ENCODE results near the gene PRKN.

The PRKN gene

GRCh38 chr6:162711376-162711775, 16.2 kb downstream of the PRKN start:
- 70% methylated on average over 4 of the region's 4 CpGs for WGBS

GRCh38 chr6:162710936-162711335, 16.6 kb downstream of the PRKN start:
- no peak overlapping the region for H3K4me3 ChIP-seq (ENCODE audit: low read length)
- H3K36me3 ChIP-seq (ENCODE audit: insufficient read depth, low read length), result no peaks in the 10 kb centered on the region
- no peaks in the 10 kb centered on the region; the same call in 1 of the 2 replicates for H3K9me3 ChIP-seq (ENCODE audit: insufficient read depth, low read depth, low read length)
- 96% methylated on average over 2 of the region's 2 CpGs for WGBS
- H3K9ac ChIP-seq (ENCODE audit: low read depth, low read length), result no peak overlapping the region
- H3K4me1 ChIP-seq (ENCODE audit: insufficient read depth, low read length), result peaks cover 11% of the 10 kb centered on the region
- no peaks in the 10 kb centered on the region for H3K27me3 ChIP-seq (ENCODE audit: insufficient read depth, low read length)
- no peak overlapping the region for H3K27ac ChIP-seq (ENCODE audit: low read depth, low read length)

More at GRCh38 chr6:162711376-162711775, 16.2 kb downstream of the PRKN start:
- H3K4me3 ChIP-seq (ENCODE audit: low read length), result no peak overlapping the region
- no peak overlapping the region for H3K27ac ChIP-seq (ENCODE audit: low read depth, low read length)
- no peaks in the 10 kb centered on the region for H3K36me3 ChIP-seq (ENCODE audit: insufficient read depth, low read length)
- no peaks in the 10 kb centered on the region; the same call in 1 of the 2 replicates for H3K9me3 ChIP-seq (ENCODE audit: insufficient read depth, low read depth, low read length)
- no peak overlapping the region for H3K9ac ChIP-seq (ENCODE audit: low read depth, low read length)
- H3K4me1 ChIP-seq (ENCODE audit: insufficient read depth, low read length), result peaks cover 11% of the 10 kb centered on the region
- no peaks in the 10 kb centered on the region for H3K27me3 ChIP-seq (ENCODE audit: insufficient read depth, low read length)

- no peak overlapping the region for H3K27ac ChIP-seq (ENCODE audit: low read depth, low read length)
- whole genome bisulfite sequencing, result 87% methylated on average over 1 of the region's 1 CpG
- H3K27me3 ChIP-seq (ENCODE audit: insufficient read depth, low read length), result no peaks in the 10 kb centered on the region
- H3K36me3 ChIP-seq (ENCODE audit: insufficient read depth, low read length), result no peaks in the 10 kb centered on the region
- H3K9ac ChIP-seq (ENCODE audit: low read depth, low read length), result no peak overlapping the region
- no peaks in the 10 kb centered on the region; the same call in 1 of the 2 replicates for H3K9me3 ChIP-seq (ENCODE audit: insufficient read depth, low read depth, low read length)
- peaks cover 11% of the 10 kb centered on the region for H3K4me1 ChIP-seq (ENCODE audit: insufficient read depth, low read length)
- H3K4me3 ChIP-seq (ENCODE audit: low read length), result no peak overlapping the region
These were observed 17.1 kb downstream of the PRKN start for GRCh38 chr6:162710419-162710818.

GRCh38 chr6:162709431-162709830, 18.1 kb downstream of the PRKN start:
- no peak overlapping the region for H3K27ac ChIP-seq (ENCODE audit: low read depth, low read length)
- WGBS, result 95% methylated on average over 4 of the region's 4 CpGs
- no peak overlapping the region for H3K9ac ChIP-seq (ENCODE audit: low read depth, low read length)
- peaks cover 7% of the 10 kb centered on the region for H3K4me1 ChIP-seq (ENCODE audit: insufficient read depth, low read length)
- H3K4me3 ChIP-seq (ENCODE audit: low read length), result no peak overlapping the region
- H3K36me3 ChIP-seq (ENCODE audit: insufficient read depth, low read length), result no peaks in the 10 kb centered on the region
- no peaks in the 10 kb centered on the region for H3K27me3 ChIP-seq (ENCODE audit: insufficient read depth, low read length)
- H3K9me3 ChIP-seq (ENCODE audit: insufficient read depth, low read depth, low read length), result no peaks in the 10 kb centered on the region; the same call in 1 of the 2 replicates

- H3K4me1 ChIP-seq (ENCODE audit: insufficient read depth, low read length), result peaks cover 3% of the 10 kb centered on the region
- no peaks in the 10 kb centered on the region for H3K36me3 ChIP-seq (ENCODE audit: insufficient read depth, low read length)
- H3K27me3 ChIP-seq (ENCODE audit: insufficient read depth, low read length), result no peaks in the 10 kb centered on the region
- WGBS, result 97% methylated on average over 5 of the region's 6 CpGs
- H3K27ac ChIP-seq (ENCODE audit: low read depth, low read length), result no peak overlapping the region
- no peak overlapping the region for H3K9ac ChIP-seq (ENCODE audit: low read depth, low read length)
- no peak overlapping the region for H3K4me3 ChIP-seq (ENCODE audit: low read length)
- no peaks in the 10 kb centered on the region; the same call in 1 of the 2 replicates for H3K9me3 ChIP-seq (ENCODE audit: insufficient read depth, low read depth, low read length)
These were observed 18.6 kb downstream of the PRKN start for GRCh38 chr6:162708971-162709370.

- Histone ChIP-seq H3K4me1 (ENCODE audit: insufficient read depth, low read length) (no peaks in the 10 kb centered on the region; the same call in 1 of the 2 replicates), H3K36me3 (ENCODE audit: insufficient read depth, low read length) (no peaks in the 10 kb centered on the region), H3K27ac (ENCODE audit: low read depth, low read length) (no peak overlapping the region), H3K9me3 (ENCODE audit: insufficient read depth, low read depth, low read length) (no peaks in the 10 kb centered on the region; the same call in 1 of the 2 replicates), H3K9ac (ENCODE audit: low read depth, low read length) (no peak overlapping the region), H3K4me3 (ENCODE audit: low read length) (no peak overlapping the region), H3K27me3 (ENCODE audit: insufficient read depth, low read length) (no peaks in the 10 kb centered on the region)
- WGBS, result 77% methylated on average over 6 of the region's 6 CpGs
These were observed 21.3 kb downstream of the PRKN start for GRCh38 chr6:162706232-162706631.

GRCh38 chr6:162705736-162706135, 21.8 kb downstream of the PRKN start:
- H3K27ac ChIP-seq (ENCODE audit: low read depth, low read length), result no peak overlapping the region
- 94% methylated on average over 3 of the region's 4 CpGs for WGBS
- H3K27me3 ChIP-seq (ENCODE audit: insufficient read depth, low read length), result no peaks in the 10 kb centered on the region
- no peak overlapping the region for H3K4me3 ChIP-seq (ENCODE audit: low read length)
- H3K9me3 ChIP-seq (ENCODE audit: insufficient read depth, low read depth, low read length), result no peaks in the 10 kb centered on the region; the same call in 1 of the 2 replicates
- H3K4me1 ChIP-seq (ENCODE audit: insufficient read depth, low read length), result no peaks in the 10 kb centered on the region; the same call in 1 of the 2 replicates
- H3K36me3 ChIP-seq (ENCODE audit: insufficient read depth, low read length), result no peaks in the 10 kb centered on the region
- H3K9ac ChIP-seq (ENCODE audit: low read depth, low read length), result no peak overlapping the region

GRCh38 chr6:162704001-162704400, 23.6 kb downstream of the PRKN start:
- H3K27ac ChIP-seq (ENCODE audit: low read depth, low read length), result no peak overlapping the region
- H3K4me1 ChIP-seq (ENCODE audit: insufficient read depth, low read length), result no peaks in the 10 kb centered on the region; the same call in 1 of the 2 replicates
- H3K4me3 ChIP-seq (ENCODE audit: low read length), result no peak overlapping the region
- no peaks in the 10 kb centered on the region; the same call in 1 of the 2 replicates for H3K9me3 ChIP-seq (ENCODE audit: insufficient read depth, low read depth, low read length)
- 95% methylated on average over 4 of the region's 4 CpGs for WGBS
- H3K9ac ChIP-seq (ENCODE audit: low read depth, low read length), result no peak overlapping the region
- H3K27me3 ChIP-seq (ENCODE audit: insufficient read depth, low read length), result no peaks in the 10 kb centered on the region
- no peaks in the 10 kb centered on the region for H3K36me3 ChIP-seq (ENCODE audit: insufficient read depth, low read length)

- no peaks in the 10 kb centered on the region for H3K9me3 ChIP-seq (ENCODE audit: insufficient read depth, low read depth, low read length)
- WGBS, result 94% methylated on average over 2 of the region's 2 CpGs
- no peak overlapping the region for H3K4me3 ChIP-seq (ENCODE audit: low read length)
- no peaks in the 10 kb centered on the region; the same call in 1 of the 2 replicates for H3K4me1 ChIP-seq (ENCODE audit: insufficient read depth, low read length)
- no peaks in the 10 kb centered on the region for H3K36me3 ChIP-seq (ENCODE audit: insufficient read depth, low read length)
- no peak overlapping the region for H3K27ac ChIP-seq (ENCODE audit: low read depth, low read length)
- H3K27me3 ChIP-seq (ENCODE audit: insufficient read depth, low read length), result no peaks in the 10 kb centered on the region
- H3K9ac ChIP-seq (ENCODE audit: low read depth, low read length), result no peak overlapping the region
These were observed 25.1 kb downstream of the PRKN start for GRCh38 chr6:162702446-162702845.

GRCh38 chr6:162701551-162701950, 26.0 kb downstream of the PRKN start:
- H3K9me3 ChIP-seq (ENCODE audit: insufficient read depth, low read depth, low read length), result no peaks in the 10 kb centered on the region
- no peaks in the 10 kb centered on the region for H3K27me3 ChIP-seq (ENCODE audit: insufficient read depth, low read length)
- H3K36me3 ChIP-seq (ENCODE audit: insufficient read depth, low read length), result no peaks in the 10 kb centered on the region
- WGBS, result no CpG with 5 or more reads among the region's 1 CpG
- H3K27ac ChIP-seq (ENCODE audit: low read depth, low read length), result no peak overlapping the region
- H3K9ac ChIP-seq (ENCODE audit: low read depth, low read length), result no peak overlapping the region
- H3K4me1 ChIP-seq (ENCODE audit: insufficient read depth, low read length), result no peaks in the 10 kb centered on the region; the same call in 1 of the 2 replicates
- no peak overlapping the region for H3K4me3 ChIP-seq (ENCODE audit: low read length)

- Histone ChIP-seq H3K4me3 (ENCODE audit: low read length) (no peak overlapping the region), H3K4me1 (ENCODE audit: insufficient read depth, low read length) (no peaks in the 10 kb centered on the region; the same call in 1 of the 2 replicates), H3K36me3 (ENCODE audit: insufficient read depth, low read length) (no peaks in the 10 kb centered on the region), H3K9ac (ENCODE audit: low read depth, low read length) (no peak overlapping the region), H3K27me3 (ENCODE audit: insufficient read depth, low read length) (no peaks in the 10 kb centered on the region), H3K9me3 (ENCODE audit: insufficient read depth, low read depth, low read length) (no peaks in the 10 kb centered on the region), H3K27ac (ENCODE audit: low read depth, low read length) (no peak overlapping the region)
- 90% methylated on average over 1 of the region's 3 CpGs for WGBS
These were observed 26.6 kb downstream of the PRKN start for GRCh38 chr6:162700966-162701365.

- WGBS, result 93% methylated on average over 2 of the region's 2 CpGs
- H3K9ac ChIP-seq (ENCODE audit: low read depth, low read length), result no peak overlapping the region
- no peaks in the 10 kb centered on the region for H3K27me3 ChIP-seq (ENCODE audit: insufficient read depth, low read length)
- no peaks in the 10 kb centered on the region for H3K36me3 ChIP-seq (ENCODE audit: insufficient read depth, low read length)
- no peaks in the 10 kb centered on the region for H3K9me3 ChIP-seq (ENCODE audit: insufficient read depth, low read depth, low read length)
- no peak overlapping the region for H3K27ac ChIP-seq (ENCODE audit: low read depth, low read length)
- H3K4me3 ChIP-seq (ENCODE audit: low read length), result no peak overlapping the region
- no peaks in the 10 kb centered on the region for H3K4me1 ChIP-seq (ENCODE audit: insufficient read depth, low read length)
These were observed 27.6 kb downstream of the PRKN start for GRCh38 chr6:162699961-162700360.
